ENCODE measurements around the gene NAA20.

Gene NAA20

GRCh38 chr20:20076297-20077065 lies 59.3 kb downstream of the NAA20 start:
- DNase-seq (ENCODE audit: low spot score): peak; percentile 56

- no peak for DNase-seq (ENCODE audit: low spot score)
These were observed 60.9 kb downstream of the NAA20 start for GRCh38 chr20:20078041-20078440.

- DNase-seq (ENCODE audit: low spot score): no peak
These were observed 62.1 kb downstream of the NAA20 start for GRCh38 chr20:20079102-20079784.

Measured in RKO (cell line).